ENCODE results near the gene DAGLA.

- TF ChIP-seq, protein P1, sequence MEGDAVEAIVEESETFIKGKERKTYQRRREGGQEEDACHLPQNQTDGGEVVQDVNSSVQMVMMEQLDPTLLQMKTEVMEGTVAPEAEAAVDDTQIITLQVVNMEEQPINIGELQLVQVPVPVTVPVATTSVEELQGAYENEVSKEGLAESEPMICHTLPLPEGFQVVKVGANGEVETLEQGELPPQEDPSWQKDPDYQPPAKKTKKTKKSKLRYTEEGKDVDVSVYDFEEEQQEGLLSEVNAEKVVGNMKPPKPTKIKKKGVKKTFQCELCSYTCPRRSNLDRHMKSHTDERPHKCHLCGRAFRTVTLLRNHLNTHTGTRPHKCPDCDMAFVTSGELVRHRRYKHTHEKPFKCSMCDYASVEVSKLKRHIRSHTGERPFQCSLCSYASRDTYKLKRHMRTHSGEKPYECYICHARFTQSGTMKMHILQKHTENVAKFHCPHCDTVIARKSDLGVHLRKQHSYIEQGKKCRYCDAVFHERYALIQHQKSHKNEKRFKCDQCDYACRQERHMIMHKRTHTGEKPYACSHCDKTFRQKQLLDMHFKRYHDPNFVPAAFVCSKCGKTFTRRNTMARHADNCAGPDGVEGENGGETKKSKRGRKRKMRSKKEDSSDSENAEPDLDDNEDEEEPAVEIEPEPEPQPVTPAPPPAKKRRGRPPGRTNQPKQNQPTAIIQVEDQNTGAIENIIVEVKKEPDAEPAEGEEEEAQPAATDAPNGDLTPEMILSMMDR (IDR thresholded peaks at IDR 0.05) = no peak
- no peak for TF ChIP-seq POLR2A (IDR thresholded peaks at IDR 0.05)
Observed at GRCh38 chr11:61657566-61658290, 22.5 kb upstream of the DAGLA start.
